RPMI8226 (cell line): ENCODE data around the gene CETP.

ENCODE experiments used
- DNase-seq: peaks from one replicate; pipeline ENCODE4 v3.0.0-alpha.2; 2015

The CETP gene

GRCh38 chr16:57023541-57024249 is 61.9 kb downstream of the CETP start:
- no peak for DNase-seq

- no peak for DNase-seq
Measured at GRCh38 chr16:57024894-57025680, 63.3 kb downstream of the CETP start.

- peak; percentile 12 for DNase-seq
Measured at GRCh38 chr16:57025941-57026777, 64.4 kb downstream of the CETP start.

GRCh38 chr16:57026778-57027062 is 65.0 kb downstream of the CETP start:
- DNase-seq, result no peak

GRCh38 chr16:57027067-57027466 is 65.3 kb downstream of the CETP start:
- DNase-seq, result no peak

GRCh38 chr16:57028086-57028485 is 66.3 kb downstream of the CETP start:
- peak; percentile 69 for DNase-seq

- no peak for DNase-seq
Measured at GRCh38 chr16:57029161-57030160, 67.7 kb downstream of the CETP start.

- no peak for DNase-seq
Measured at GRCh38 chr16:57030346-57030902, 68.7 kb downstream of the CETP start.

GRCh38 chr16:57031156-57031555 is 69.4 kb downstream of the CETP start:
- DNase-seq, result no peak

GRCh38 chr16:57032346-57032745 is 70.6 kb downstream of the CETP start:
- DNase-seq, result no peak

- no peak for DNase-seq
Measured at GRCh38 chr16:57032931-57033330, 71.2 kb downstream of the CETP start.
